H1 (cell line): Measurements from ENCODE around the gene RAD23B. TPM values are rescaled to one million over a fixed set of nuclear protein-coding genes. Genes with fewer than 3 reads are reported as not detected.

Experiments used
- CTCF ChIA-PET: fragments of 300-600 bp; sonication (Branson Sonifier 250); formaldehyde crosslinking; loops from one replicate; lab custom pipeline; 2021; ENCODE audit not compliant: partially characterized antibody; lab: Charles Lee
- POLR2A ChIA-PET: fragments of 300-600 bp; sonication (Branson Sonifier 250); formaldehyde crosslinking; loops from one replicate; lab custom pipeline; 2021; ENCODE audit warnings: inconsistent platforms; ENCODE audit not compliant: partially characterized antibody; lab: Charles Lee
- DNase-seq, 2 experiments: peaks; one replicate each; pipeline versions ENCODE4 v3.0.0 to v3.0.0-alpha.2; 2010 to 2022; ENCODE audit warnings: low spot score in 2 of 2, low read depth in 1 of 2, mixed read lengths in 1 of 2
- FAIRE-seq: peaks from 2 replicates; lab custom pipeline; 2011; peaks lifted over from hg19 to GRCh38; lab: Jason Lieb, UNC
- H2AFZ ChIP-seq: 2 replicates; pipeline ENCODE4 v1.8.1; 2012; ENCODE audit warnings: low read length, inconsistent platforms
- H2AK5ac ChIP-seq: 2 replicates; pipeline ENCODE4 v1.6.1; 2013; ENCODE audit warnings: low read depth, low read length
- H2BK120ac ChIP-seq: replicated peaks from 2 replicates; pipeline ENCODE3; 2013; ENCODE audit warnings: low read depth, low read length, inconsistent platforms
- H2BK12ac ChIP-seq: 2 replicates; pipeline ENCODE4 v1.6.1; 2013; ENCODE audit warnings: low read depth, low read length
- H2BK15ac ChIP-seq: 2 replicates; pipeline ENCODE4 v1.6.1; 2013; ENCODE audit warnings: low read length
- H2BK20ac ChIP-seq: 2 replicates; pipeline ENCODE4 v1.6.1; 2013; ENCODE audit warnings: low read length
- H2BK5ac ChIP-seq: 2 replicates; pipeline ENCODE4 v1.6.1; 2013; ENCODE audit warnings: low read depth, low read length
- H3K14ac ChIP-seq: 2 replicates; pipeline ENCODE4 v1.6.1; 2013; ENCODE audit warnings: inconsistent platforms; ENCODE audit not compliant: insufficient read length
- H3K18ac ChIP-seq: 2 replicates; pipeline ENCODE4 v1.6.1; 2013; ENCODE audit warnings: low read length; ENCODE audit errors: extremely low read depth
- H3K23ac ChIP-seq: 2 replicates; pipeline ENCODE4 v1.6.1; 2013; ENCODE audit warnings: inconsistent platforms; ENCODE audit not compliant: insufficient read length
- H3K23me2 ChIP-seq: 2 replicates; pipeline ENCODE4 v1.6.1; 2013; ENCODE audit warnings: low read depth, low read length
- H3K27ac ChIP-seq: 2 replicates; pipeline ENCODE4 v1.6.1; 2011; ENCODE audit warnings: low read depth, low read length, inconsistent platforms
- H3K27me3 ChIP-seq, 4 experiments: replicated peaks in 1 of 4; 1 replicate in 1 of 4; 2 replicates in 3 of 4; pipeline versions ENCODE4 v1.6.1 to v1.8.1; 2011 to 2013; ENCODE audit warnings: low read length in 3 of 4, mild to moderate bottlenecking in 3 of 4, inconsistent platforms in 2 of 4, mixed read lengths in 2 of 4, moderate library complexity in 1 of 4; ENCODE audit not compliant: control insufficient read depth in 3 of 4, insufficient read depth in 3 of 4; ENCODE audit errors: extremely low read depth in 1 of 4
- H3K36me3 ChIP-seq, 4 experiments: 2 replicates each; pipeline versions ENCODE4 v1.6.1 to v1.8.1; 2011 to 2013; ENCODE audit warnings: mild to moderate bottlenecking in 4 of 4, low read length in 3 of 4, moderate library complexity in 2 of 4, control low read depth in 1 of 4, inconsistent platforms in 1 of 4; ENCODE audit not compliant: insufficient read depth in 4 of 4, control insufficient read depth in 2 of 4
- H3K4ac ChIP-seq: replicated peaks from 2 replicates; pipeline ENCODE3; 2013; ENCODE audit warnings: low read length, low read depth, mixed read lengths, inconsistent platforms; ENCODE audit not compliant: insufficient read length
- H3K4me1 ChIP-seq, 4 experiments: replicated peaks in 1 of 4; 1 replicate in 1 of 4; 2 replicates in 3 of 4; pipeline versions ENCODE4 v1.6.1 to v1.8.1; 2011 to 2013; ENCODE audit warnings: low read length in 3 of 4, inconsistent platforms in 2 of 4, mixed read lengths in 1 of 4; ENCODE audit not compliant: insufficient read depth in 4 of 4, control insufficient read depth in 3 of 4
- H3K4me2 ChIP-seq, 2 experiments: 2 replicates each; pipeline versions ENCODE4 v1.6.1 to v1.8.1; 2011 to 2013; ENCODE audit warnings: low read depth in 2 of 2, low read length in 2 of 2, control low read depth in 1 of 2, inconsistent platforms in 1 of 2, mild to moderate bottlenecking in 1 of 2; ENCODE audit not compliant: insufficient read depth in 1 of 2
- H3K4me3 ChIP-seq, 4 experiments: fragments of 200-600, 300-600 bp in 1 of 4; sonication (generic), shearing (Covaris generic), sonication (Bioruptor Twin) in 1 of 4; 2 replicates each; pipeline versions ENCODE4 v1.5.1 to v1.8.1; 2011 to 2016; ENCODE audit warnings: low read length in 4 of 4, low read depth in 3 of 4, control low read depth in 2 of 4, inconsistent platforms in 2 of 4, mild to moderate bottlenecking in 2 of 4, mixed read lengths in 1 of 4, moderate library complexity in 1 of 4; ENCODE audit not compliant: insufficient read depth in 2 of 4; ENCODE audit errors: extremely low read depth in 1 of 4
- H3K56ac ChIP-seq: replicated peaks from 2 replicates; pipeline ENCODE3; 2013; ENCODE audit warnings: low read depth, mild to moderate bottlenecking, mixed read lengths, low read length, inconsistent platforms; ENCODE audit not compliant: insufficient read length
- H3K79me1 ChIP-seq: 2 replicates; pipeline ENCODE4 v1.6.1; 2013; ENCODE audit warnings: low read depth, low read length, control low read depth
- H3K79me2 ChIP-seq, 2 experiments: 2 replicates each; pipeline versions ENCODE4 v1.6.1 to v1.8.1; 2012 to 2013; ENCODE audit warnings: low read length in 2 of 2, mild to moderate bottlenecking in 2 of 2, inconsistent platforms in 1 of 2; ENCODE audit not compliant: insufficient read depth in 2 of 2, control insufficient read depth in 1 of 2
- H3K9ac ChIP-seq, 4 experiments: replicated peaks in 1 of 4; 1 replicate in 1 of 4; 2 replicates in 3 of 4; pipeline versions ENCODE4 v1.6.1 to v1.8.1; 2011 to 2013; ENCODE audit warnings: low read depth in 3 of 4, low read length in 3 of 4, control low read depth in 2 of 4, mild to moderate bottlenecking in 2 of 4, moderate library complexity in 2 of 4, inconsistent platforms in 1 of 4; ENCODE audit errors: extremely low read depth in 1 of 4
- H3K9me3 ChIP-seq, 2 experiments: 2 replicates each; pipeline versions ENCODE4 v1.6.1 to v1.8.1; 2012 to 2013; ENCODE audit warnings: mild to moderate bottlenecking in 2 of 2, moderate library complexity in 2 of 2, control low read depth in 1 of 2, inconsistent platforms in 1 of 2, low read depth in 1 of 2, low read length in 1 of 2, mixed read lengths in 1 of 2; ENCODE audit not compliant: insufficient read depth in 2 of 2
- H4K20me1 ChIP-seq, 2 experiments: replicated peaks in 1 of 2; 2 replicates each; pipeline versions ENCODE3 to v1.8.1; 2011 to 2013; ENCODE audit warnings: inconsistent platforms in 2 of 2, low read length in 2 of 2, mild to moderate bottlenecking in 1 of 2; ENCODE audit not compliant: insufficient read depth in 2 of 2, control insufficient read depth in 1 of 2
- H4K5ac ChIP-seq: 2 replicates; pipeline ENCODE4 v1.6.1; 2013; ENCODE audit warnings: low read length, low read depth, mixed read lengths, inconsistent platforms; ENCODE audit not compliant: insufficient read length
- H4K8ac ChIP-seq: 2 replicates; pipeline ENCODE4 v1.8.0; 2013; ENCODE audit warnings: mild to moderate bottlenecking, moderate library complexity, low read length, inconsistent platforms; ENCODE audit not compliant: insufficient read depth; ENCODE audit errors: extremely low read depth
- H4K91ac ChIP-seq: replicated peaks from 2 replicates; pipeline ENCODE3; 2013; ENCODE audit warnings: low read length, mixed read lengths, inconsistent platforms; ENCODE audit not compliant: insufficient read length
- HDAC2 ChIP-seq, 2 experiments: fragments of 300-600 bp in 1 of 2; sonication (generic) in 1 of 2; IDR thresholded peaks; 2 replicates each; pipeline ENCODE4 v1.6.1; 2011 to 2012; ENCODE audit warnings: low read depth in 2 of 2, low read length in 2 of 2, mild to moderate bottlenecking in 2 of 2, moderate library complexity in 2 of 2, borderline replicate concordance in 1 of 2, inconsistent platforms in 1 of 2
- SIX5 ChIP-seq: IDR thresholded peaks from 2 replicates; pipeline ENCODE4 v1.6.1; 2011; ENCODE audit warnings: mild to moderate bottlenecking, low read depth, low read length
- WGBS, 2 experiments: shearing (Covaris generic) in 1 of 2; methylation state at CpG; one replicate each; pipeline versions ENCODE4 v1.1.6 to v1.1.7; 2013 to 2015; ENCODE audit warnings: low lambda C conversion rate in 2 of 2, mixed read lengths in 2 of 2, inconsistent platforms in 1 of 2, low coverage in 1 of 2, missing lambda C conversion rate in 1 of 2; ENCODE audit not compliant: insufficient replicate concordance in 2 of 2, insufficient coverage in 1 of 2, insufficient read length in 1 of 2; ENCODE audit errors: extremely low coverage in 1 of 2, missing lambda C conversion rate in 1 of 2; 5-methylcytosine and 5-hydroxymethylcytosine counted together
- polyA plus RNA-seq, 7 experiments: library from polyadenylated mRNA; depleted of rRNA in 3 of 7; stranded (reverse) in 5 of 7; unstranded in 2 of 7; fragments of >200 nt in 5 of 7; fragments of 200-250 nt in 2 of 7; gene quantifications; 1 replicate in 5 of 7; 2 replicates in 1 of 7; 4 replicates in 1 of 7; pipeline versions ENCODE4 v1.2.1 to v1.2.3, GENCODE V29; 2011 to 2013; ENCODE audit warnings: missing spikeins in 2 of 7, mixed read lengths in 2 of 7
- total RNA-seq: library from RNA; stranded (reverse); fragmentation: NEBNext Ultra II Directional; extraction: Animal tissue kit (Norgen Biotek cat#: 25700); gene quantifications from 2 replicates; pipeline ENCODE4 v1.2.1, GENCODE V29; 2021

Gene RAD23B
- total and polyA plus RNA-seq, 2 of the 8 experiments (the other 6 are each of a cell fraction or from before 2014, with no cell fraction given), result 97.1 to 165 TPM

- Histone ChIP-seq H3K27me3 (no peaks in the 10 kb centered on the region), H3K4ac (no peak overlapping the region), H4K5ac (no peak overlapping the region), H3K4me2 (no peak overlapping the region), H3K23me2 (no peaks in the 10 kb centered on the region), H2BK120ac (no peak overlapping the region), H3K79me1 (peaks cover 2% of the 10 kb centered on the region; the same call in 1 of the 2 replicates), H2BK15ac (no peak overlapping the region), H3K4me1 (no peaks in the 10 kb centered on the region), H3K14ac (no peak overlapping the region), H2AK5ac (no peak overlapping the region), H4K91ac (no peak overlapping the region), H3K27ac (no peak overlapping the region), H3K56ac (no peak overlapping the region), H4K20me1 (peaks cover 3 to 7% of the 10 kb centered on the region in 2 experiments), H2AFZ (no peak overlapping the region), H3K23ac (no peak overlapping the region), H3K4me3 (no peak overlapping the region), H2BK5ac (no peak overlapping the region), H3K9ac (no peak overlapping the region), H3K36me3 (peaks cover 5 to 78% (median 26%) of the 10 kb centered on the region in 4 experiments), H3K18ac (no peak overlapping the region), H4K8ac (no peak overlapping the region), H2BK20ac (no peak overlapping the region), H3K79me2 (peaks cover 0 to 78% of the 10 kb centered on the region in 2 experiments; a peak in 3 of 4 replicates), H3K9me3 (no peaks in the 10 kb centered on the region), H2BK12ac (no peak overlapping the region)
- TF ChIP-seq HDAC2 (IDR thresholded peaks at IDR 0.05; ENCODE audit: borderline replicate concordance in 1 of 2, low read depth in 2 of 2, low read length in 2 of 2), result no peak
- no peak for TF ChIP-seq SIX5
- ChIA-PET POLR2A (no interaction called here), CTCF (interaction anchor here (0.8 to 1.7 kb wide), 4 partner anchors 11 to 19 kb away, joined by 3 to 6 read pairs (median 4); no protein-coding TSS in a partner anchor)
- WGBS, 2 experiments, result 90% methylated on average over 5 of the region's 5 CpGs; no CpG with 5 or more reads in 1 of the 2 experiments
- DNase-seq (no peak), FAIRE-seq (no peak)
Measured at GRCh38 chr9:107322643-107323042, 39.6 kb downstream of the RAD23B start.
